ENCODE measurements around the gene ALDOC.

- no peak for TF ChIP-seq GATA2 (CRISPR knock-in tag; IDR thresholded peaks at IDR 0.05)
- TF ChIP-seq, protein P1, sequence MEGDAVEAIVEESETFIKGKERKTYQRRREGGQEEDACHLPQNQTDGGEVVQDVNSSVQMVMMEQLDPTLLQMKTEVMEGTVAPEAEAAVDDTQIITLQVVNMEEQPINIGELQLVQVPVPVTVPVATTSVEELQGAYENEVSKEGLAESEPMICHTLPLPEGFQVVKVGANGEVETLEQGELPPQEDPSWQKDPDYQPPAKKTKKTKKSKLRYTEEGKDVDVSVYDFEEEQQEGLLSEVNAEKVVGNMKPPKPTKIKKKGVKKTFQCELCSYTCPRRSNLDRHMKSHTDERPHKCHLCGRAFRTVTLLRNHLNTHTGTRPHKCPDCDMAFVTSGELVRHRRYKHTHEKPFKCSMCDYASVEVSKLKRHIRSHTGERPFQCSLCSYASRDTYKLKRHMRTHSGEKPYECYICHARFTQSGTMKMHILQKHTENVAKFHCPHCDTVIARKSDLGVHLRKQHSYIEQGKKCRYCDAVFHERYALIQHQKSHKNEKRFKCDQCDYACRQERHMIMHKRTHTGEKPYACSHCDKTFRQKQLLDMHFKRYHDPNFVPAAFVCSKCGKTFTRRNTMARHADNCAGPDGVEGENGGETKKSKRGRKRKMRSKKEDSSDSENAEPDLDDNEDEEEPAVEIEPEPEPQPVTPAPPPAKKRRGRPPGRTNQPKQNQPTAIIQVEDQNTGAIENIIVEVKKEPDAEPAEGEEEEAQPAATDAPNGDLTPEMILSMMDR (IDR thresholded peaks at IDR 0.05), result no peak
- TF ChIP-seq POLR2AphosphoS5 (IDR thresholded peaks at IDR 0.05; ENCODE audit: low read depth, low read length), result no peak
Observed at GRCh38 chr17:28540231-28540630, 36.5 kb downstream of the ALDOC start.

Measured in SK-N-SH (cell line).